Chondrocyte (in vitro differentiated cells): ENCODE measurements around the gene PRUNE2. TPM values are rescaled to one million over a fixed set of nuclear protein-coding genes. Genes with fewer than 3 reads are reported as not detected.

Experiments
- DNase-seq: peaks from one replicate; pipeline ENCODE4 v3.0.0; 2021; ENCODE audit warnings: mixed read lengths, low spot score
- H3K27ac Mint-ChIP-seq: one replicate; pipeline ENCODE4 v1.8.0; 2021; ENCODE audit warnings: mild to moderate bottlenecking, moderate library complexity, mixed read lengths; ENCODE audit not compliant: unreplicated experiment
- H3K27me3 Mint-ChIP-seq: 2 replicates; pipeline ENCODE4 v1.8.0; 2021; ENCODE audit warnings: low read depth, mixed read lengths
- H3K36me3 Mint-ChIP-seq: 2 replicates; pipeline ENCODE4 v1.8.0; 2021; ENCODE audit warnings: low read depth, mixed read lengths
- H3K4me1 Mint-ChIP-seq: 2 replicates; pipeline ENCODE4 v1.8.0; 2021; ENCODE audit warnings: low read depth, mild to moderate bottlenecking, mixed read lengths
- H3K4me3 Mint-ChIP-seq: one replicate; pipeline ENCODE4 v1.8.0; 2021; ENCODE audit warnings: mild to moderate bottlenecking, moderate library complexity, mixed read lengths; ENCODE audit not compliant: unreplicated experiment
- H3K9me3 Mint-ChIP-seq: 2 replicates; pipeline ENCODE4 v1.8.0; 2021; ENCODE audit warnings: low read depth, mixed read lengths
- total RNA-seq: library from RNA; stranded (reverse); gene quantifications from 3 replicates; pipeline ENCODE4 v1.2.1, GENCODE V29; 2021
- TF ChIP-seq, protein P1 (sequence below): fragments of 200-600 bp; sonication (generic); IDR thresholded peaks from 2 replicates; pipeline ENCODE4 v1.5.0; 2021; ENCODE audit warnings: antibody characterized with exemption, mild to moderate bottlenecking, moderate library complexity

Gene PRUNE2
- total RNA-seq, 1 donor from 2014 or later = 10.5 TPM

DNA sequence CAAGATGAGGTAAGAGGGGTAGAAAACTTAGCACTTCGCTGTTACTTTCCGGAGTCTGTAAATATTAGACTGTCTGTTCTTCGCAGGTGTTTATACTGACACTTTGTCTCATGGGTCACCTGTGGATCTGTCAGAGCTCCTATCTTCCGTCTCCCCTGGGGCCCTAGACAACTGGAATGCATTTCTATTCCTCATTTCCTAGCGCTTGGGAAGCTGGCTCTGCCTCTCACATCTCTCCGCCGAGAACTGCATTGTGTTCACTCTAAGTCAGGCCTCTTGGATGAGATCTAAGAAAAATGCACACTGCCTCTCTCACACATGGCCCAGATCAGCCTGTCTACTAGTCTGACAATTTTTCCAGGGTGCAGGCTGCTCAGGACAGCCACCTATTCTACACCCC lies 102.2 kb downstream of the PRUNE2 start:
- Mint-ChIP-seq H3K4me3 (no peak overlapping the region), H3K36me3 (no peaks in the 10 kb centered on the region), H3K27me3 (peaks cover 44% of the 10 kb centered on the region), H3K4me1 (no peaks in the 10 kb centered on the region), H3K9me3 (no peaks in the 10 kb centered on the region), H3K27ac (no peak overlapping the region)
- DNase-seq = no peak
- TF ChIP-seq, protein P1, sequence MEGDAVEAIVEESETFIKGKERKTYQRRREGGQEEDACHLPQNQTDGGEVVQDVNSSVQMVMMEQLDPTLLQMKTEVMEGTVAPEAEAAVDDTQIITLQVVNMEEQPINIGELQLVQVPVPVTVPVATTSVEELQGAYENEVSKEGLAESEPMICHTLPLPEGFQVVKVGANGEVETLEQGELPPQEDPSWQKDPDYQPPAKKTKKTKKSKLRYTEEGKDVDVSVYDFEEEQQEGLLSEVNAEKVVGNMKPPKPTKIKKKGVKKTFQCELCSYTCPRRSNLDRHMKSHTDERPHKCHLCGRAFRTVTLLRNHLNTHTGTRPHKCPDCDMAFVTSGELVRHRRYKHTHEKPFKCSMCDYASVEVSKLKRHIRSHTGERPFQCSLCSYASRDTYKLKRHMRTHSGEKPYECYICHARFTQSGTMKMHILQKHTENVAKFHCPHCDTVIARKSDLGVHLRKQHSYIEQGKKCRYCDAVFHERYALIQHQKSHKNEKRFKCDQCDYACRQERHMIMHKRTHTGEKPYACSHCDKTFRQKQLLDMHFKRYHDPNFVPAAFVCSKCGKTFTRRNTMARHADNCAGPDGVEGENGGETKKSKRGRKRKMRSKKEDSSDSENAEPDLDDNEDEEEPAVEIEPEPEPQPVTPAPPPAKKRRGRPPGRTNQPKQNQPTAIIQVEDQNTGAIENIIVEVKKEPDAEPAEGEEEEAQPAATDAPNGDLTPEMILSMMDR = no peak

DNA sequence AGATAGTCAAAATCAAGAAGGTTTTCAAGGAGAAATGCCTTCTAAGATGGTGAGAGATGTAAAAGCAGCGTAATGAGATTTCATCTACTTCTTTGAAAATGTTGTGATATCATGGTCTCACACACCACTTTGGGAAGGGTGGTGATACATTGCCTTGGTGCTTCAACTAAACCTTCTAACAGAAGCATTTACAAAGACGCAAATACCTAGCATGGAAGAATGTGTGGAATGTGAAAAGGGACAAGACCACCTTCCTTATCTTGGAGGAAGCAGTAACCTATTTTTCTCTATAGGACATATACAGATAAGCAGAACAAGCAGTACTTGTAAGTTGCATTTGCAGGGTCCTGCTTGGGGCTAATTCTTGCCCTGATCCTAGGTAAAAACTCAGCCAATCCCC lies 102.8 kb downstream of the PRUNE2 start:
- no peak for DNase-seq
- Mint-ChIP-seq H3K4me1 (no peaks in the 10 kb centered on the region), H3K27me3 (peaks cover 43% of the 10 kb centered on the region), H3K27ac (no peak overlapping the region), H3K4me3 (no peak overlapping the region), H3K9me3 (no peaks in the 10 kb centered on the region), H3K36me3 (no peaks in the 10 kb centered on the region)
- TF ChIP-seq, protein P1 = no peak

DNA sequence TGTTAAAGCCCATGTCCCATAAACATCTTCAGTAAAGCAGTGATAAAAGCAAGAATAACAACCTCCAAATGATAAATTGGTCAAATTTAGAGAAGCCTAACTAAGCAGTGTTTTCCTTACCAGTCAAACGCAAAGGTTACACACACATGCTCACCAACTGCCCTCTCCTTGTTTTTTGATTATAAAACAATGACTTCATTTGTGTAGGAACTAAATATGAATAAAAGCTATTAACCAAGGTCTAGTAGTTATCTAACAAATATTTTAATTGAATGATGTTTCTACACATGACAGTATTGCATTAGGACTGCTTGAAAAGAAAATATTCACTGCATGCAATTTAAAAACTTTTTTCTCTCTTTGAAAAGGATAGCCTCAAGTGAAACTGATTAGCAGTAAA lies 105.0 kb downstream of the PRUNE2 start:
- H3K4me3 Mint-ChIP-seq = no peak overlapping the region
- no peaks in the 10 kb centered on the region for H3K9me3 Mint-ChIP-seq
- no peaks in the 10 kb centered on the region for H3K4me1 Mint-ChIP-seq
- peaks cover 55% of the 10 kb centered on the region for H3K27me3 Mint-ChIP-seq
- H3K36me3 Mint-ChIP-seq = no peaks in the 10 kb centered on the region
- TF ChIP-seq, protein P1 = no peak
- DNase-seq = no peak
- no peak overlapping the region for H3K27ac Mint-ChIP-seq

DNA sequence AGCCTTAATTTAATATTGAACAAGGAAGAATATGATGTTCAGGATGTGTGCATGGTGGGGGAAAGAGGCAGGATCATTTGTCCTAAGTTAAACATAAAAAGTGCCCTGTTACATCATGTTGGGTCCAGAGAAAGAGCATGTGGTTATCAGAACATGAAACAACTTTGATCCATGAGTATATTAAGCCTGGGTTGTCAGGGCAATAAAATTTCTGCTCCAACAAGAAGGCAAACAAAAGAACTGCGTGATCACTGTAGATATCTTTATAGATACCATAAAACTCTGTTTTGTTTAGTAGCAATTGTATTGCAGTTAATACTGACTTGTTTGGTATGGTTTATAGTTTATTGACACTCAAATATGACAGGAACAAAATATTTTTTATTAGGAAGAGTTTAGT lies 106.4 kb downstream of the PRUNE2 start:
- H3K27ac Mint-ChIP-seq = no peak overlapping the region
- no peaks in the 10 kb centered on the region for H3K36me3 Mint-ChIP-seq
- TF ChIP-seq, protein P1 = no peak

DNA sequence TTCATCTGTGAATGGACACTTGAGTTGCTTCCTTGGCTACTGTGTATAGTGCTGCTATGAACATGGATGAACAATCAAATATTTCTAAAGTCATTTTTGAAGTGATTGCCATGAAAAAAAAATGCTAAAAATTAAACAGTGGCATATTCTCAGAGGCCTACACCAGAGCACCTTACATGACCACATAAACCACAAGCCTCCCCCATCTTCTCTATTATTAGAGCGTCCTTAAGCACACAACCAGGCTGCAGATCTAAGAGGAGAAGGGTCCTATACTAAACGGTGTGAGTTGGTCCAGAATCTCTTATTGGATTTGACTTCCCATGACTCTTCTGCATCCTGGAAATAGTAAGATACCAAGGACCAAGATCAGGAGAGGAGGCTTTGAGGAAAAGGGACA lies 107.4 kb downstream of the PRUNE2 start:
- H3K27ac Mint-ChIP-seq = no peak overlapping the region
- no peak for DNase-seq
- no peaks in the 10 kb centered on the region for H3K4me1 Mint-ChIP-seq
- no peak overlapping the region for H3K4me3 Mint-ChIP-seq
- no peaks in the 10 kb centered on the region for H3K9me3 Mint-ChIP-seq
- H3K27me3 Mint-ChIP-seq = peaks cover 48% of the 10 kb centered on the region
- TF ChIP-seq, protein P1 = no peak
- no peaks in the 10 kb centered on the region for H3K36me3 Mint-ChIP-seq

More for the DNA sequence above, 106.4 kb downstream of the PRUNE2 start:
- Mint-ChIP-seq H3K4me1 (no peaks in the 10 kb centered on the region), H3K4me3 (no peak overlapping the region), H3K9me3 (no peaks in the 10 kb centered on the region), H3K27me3 (peaks cover 58% of the 10 kb centered on the region)
- no peak for DNase-seq
